C4-2B (cell line): Measurements from ENCODE around the gene TMC5.

Experiments used
- H3K27ac ChIP-seq: fragments of 450-650 bp; 2 replicates; pipeline ENCODE4 v1.5.1; 2017
- CTCF ChIP-seq: fragments of 450-650 bp; conservative IDR thresholded peaks from 2 replicates; pipeline ENCODE4 v1.5.1; 2017; ENCODE audit warnings: mild to moderate bottlenecking
- ZFX ChIP-seq: fragments of 450-650 bp; IDR thresholded peaks from 2 replicates; pipeline ENCODE4 v1.6.1; 2017

TMC5 gene

DNA sequence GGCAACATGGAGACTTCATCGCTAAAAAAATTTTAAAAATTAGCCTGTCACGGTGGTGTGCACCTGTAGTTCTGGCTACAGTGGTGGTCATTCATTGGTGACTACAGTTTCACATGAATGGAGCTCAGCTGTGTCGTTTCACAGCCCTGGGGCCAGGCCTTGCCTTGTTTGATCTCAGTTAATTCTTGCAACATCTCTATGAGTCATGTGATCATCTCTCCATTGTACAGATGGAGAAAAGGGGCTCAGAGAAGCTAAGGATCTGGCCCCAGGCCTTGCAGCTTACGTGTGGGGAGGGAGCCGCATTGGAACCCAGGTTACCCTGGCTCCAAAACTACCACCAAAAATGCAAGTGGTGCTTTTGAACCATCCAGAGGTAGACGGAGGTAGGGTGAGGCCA lies 54.8 kb downstream of the TMC5 start:
- TF ChIP-seq CTCF (no peak), ZFX (no peak)
- no peak overlapping the region for H3K27ac ChIP-seq

GRCh38 chr16:19474617-19475016 lies 56.9 kb downstream of the TMC5 start:
- TF ChIP-seq ZFX (no peak), CTCF (no peak)
- H3K27ac ChIP-seq = no peak overlapping the region

DNA sequence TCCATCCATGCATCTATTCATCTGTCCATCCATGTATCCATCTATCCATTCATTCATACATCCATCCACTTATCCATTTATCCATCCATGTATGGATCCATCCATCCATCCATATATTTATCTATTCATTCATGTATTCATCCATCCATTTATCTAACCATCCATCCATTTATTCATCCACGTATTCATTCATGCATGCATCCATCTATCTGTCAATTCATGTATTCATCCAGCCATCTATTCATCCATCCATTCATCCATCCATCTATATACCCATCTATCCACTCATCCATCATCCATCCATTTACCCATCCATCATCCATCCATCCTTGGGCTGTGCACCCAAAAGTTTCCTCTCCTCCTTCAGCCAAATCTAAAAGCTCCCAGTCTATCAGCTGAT lies 60.8 kb downstream of the TMC5 start:
- no peak overlapping the region for H3K27ac ChIP-seq

GRCh38 chr16:19479302-19479721 lies 61.6 kb downstream of the TMC5 start:
- TF ChIP-seq CTCF (no peak), ZFX (no peak)

More for the DNA sequence above, 60.8 kb downstream of the TMC5 start:
- no peak for TF ChIP-seq CTCF
- no peak for TF ChIP-seq ZFX

DNA sequence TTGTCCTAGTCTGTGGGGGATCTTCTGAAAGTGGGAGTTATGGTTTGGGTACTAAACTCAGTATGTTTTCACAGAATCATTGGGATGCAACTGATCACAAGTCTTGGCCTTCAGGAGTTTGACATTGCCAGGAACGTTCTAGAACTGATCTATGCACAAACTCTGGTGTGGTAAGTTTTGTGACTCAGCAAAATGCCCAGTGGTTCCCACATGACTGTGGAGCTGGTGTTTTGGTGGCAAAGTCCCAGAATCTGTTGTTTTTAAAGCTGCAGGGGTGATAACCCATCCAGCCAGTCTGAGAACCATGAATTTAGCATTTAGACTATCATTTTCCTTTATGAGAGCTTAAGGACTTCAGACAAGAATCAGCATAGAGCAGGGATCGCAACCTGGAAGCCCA lies 63.6 kb downstream of the TMC5 start:
- TF ChIP-seq CTCF (no peak), ZFX (no peak)
- no peak overlapping the region for H3K27ac ChIP-seq

More at GRCh38 chr16:19479302-19479721, 61.6 kb downstream of the TMC5 start:
- H3K27ac ChIP-seq = no peak overlapping the region

DNA sequence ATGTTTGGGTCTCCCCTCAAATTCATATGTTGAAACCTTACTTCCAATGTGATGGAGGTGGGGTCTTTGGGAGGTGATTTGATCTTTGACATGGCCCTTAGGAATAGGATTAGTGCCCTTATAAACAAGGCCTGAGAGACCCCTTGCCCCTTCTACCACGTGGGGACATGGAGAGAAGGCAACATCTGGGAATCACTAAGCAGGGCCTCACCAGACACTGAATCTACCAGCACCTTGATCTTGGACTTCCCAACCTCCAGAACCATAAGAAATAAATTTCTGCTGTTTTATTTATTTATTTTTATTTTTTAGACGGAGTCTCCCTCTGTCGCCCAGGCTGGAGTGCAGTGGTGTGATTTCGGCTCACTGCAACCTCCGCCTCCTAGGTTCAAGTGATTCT lies 64.1 kb downstream of the TMC5 start:
- TF ChIP-seq CTCF = no peak
- no peak for TF ChIP-seq ZFX
- H3K27ac ChIP-seq = no peak overlapping the region

- TF ChIP-seq CTCF = no peak
- TF ChIP-seq ZFX = no peak
- no peak overlapping the region for H3K27ac ChIP-seq
These were observed 64.6 kb downstream of the TMC5 start for GRCh38 chr16:19482291-19482690.
